Mesothelial cell of epicardium (in vitro differentiated cells): ENCODE measurements around the gene MAGI3. TPM values are rescaled to one million over a fixed set of nuclear protein-coding genes. Genes with fewer than 3 reads are reported as not detected.
A peak's percentile ranks its signal among the peaks of the same experiment; 100 is the strongest.

Experiments
- DNase-seq, 2 experiments: peaks; one replicate each; pipeline ENCODE4 v3.0.0; 2021; ENCODE audit warnings: low spot score in 2 of 2; ENCODE audit not compliant: unreplicated experiment in 2 of 2
- H3K27ac Mint-ChIP-seq: 2 replicates; pipeline ENCODE4 v1.8.0; 2021; ENCODE audit warnings: mixed read lengths
- H3K27me3 Mint-ChIP-seq: 2 replicates; pipeline ENCODE4 v1.8.0; 2021; ENCODE audit warnings: low read depth, mixed read lengths
- H3K36me3 Mint-ChIP-seq: 2 replicates; pipeline ENCODE4 v1.8.0; 2021; ENCODE audit warnings: mixed read lengths
- H3K4me1 Mint-ChIP-seq: 2 replicates; pipeline ENCODE4 v1.8.0; 2021; ENCODE audit warnings: mixed read lengths
- H3K4me3 Mint-ChIP-seq: 2 replicates; pipeline ENCODE4 v1.8.0; 2021; ENCODE audit warnings: mild to moderate bottlenecking, moderate library complexity, mixed read lengths
- H3K9me3 Mint-ChIP-seq: 2 replicates; pipeline ENCODE4 v1.8.0; 2021; ENCODE audit warnings: mixed read lengths
- CTCF ChIP-seq: fragments of 200-600 bp; sonication (generic); IDR thresholded peaks from one replicate; pipeline ENCODE4 v1.5.0; 2021; ENCODE audit warnings: antibody characterized with exemption; ENCODE audit not compliant: unreplicated experiment
- total RNA-seq: library from RNA; stranded (reverse); gene quantifications from 3 replicates; pipeline ENCODE4 v1.2.1, GENCODE V29; 2021

The MAGI3 gene
- total RNA-seq, 1 donor from 2014 or later, result 28.7 TPM

GRCh38 chr1:113515498-113515897, 125.2 kb downstream of the MAGI3 start:
- TF ChIP-seq CTCF, result no peak
- no peak overlapping the region for H3K27ac Mint-ChIP-seq
- H3K4me3 Mint-ChIP-seq, result no peak overlapping the region
- H3K9me3 Mint-ChIP-seq, result peaks cover 21% of the 10 kb centered on the region
- H3K4me1 Mint-ChIP-seq, result peaks cover 13% of the 10 kb centered on the region
- DNase-seq, result no peak
- H3K27me3 Mint-ChIP-seq, result no peaks in the 10 kb centered on the region
- H3K36me3 Mint-ChIP-seq, result peaks cover 5% of the 10 kb centered on the region

GRCh38 chr1:113517346-113517745, 127.0 kb downstream of the MAGI3 start:
- no peak for TF ChIP-seq CTCF
- peaks cover 2% of the 10 kb centered on the region for H3K36me3 Mint-ChIP-seq
- H3K27ac Mint-ChIP-seq, result no peak overlapping the region
- DNase-seq, result no peak
- H3K27me3 Mint-ChIP-seq, result no peaks in the 10 kb centered on the region
- H3K9me3 Mint-ChIP-seq, result peaks cover 8% of the 10 kb centered on the region
- H3K4me3 Mint-ChIP-seq, result no peak overlapping the region
- peaks cover 13% of the 10 kb centered on the region for H3K4me1 Mint-ChIP-seq

- Mint-ChIP-seq H3K4me3 (no peak overlapping the region), H3K27ac (peak overlapping the region; percentile 5), H3K36me3 (peaks cover 7% of the 10 kb centered on the region), H3K9me3 (peaks cover 12% of the 10 kb centered on the region), H3K27me3 (no peaks in the 10 kb centered on the region), H3K4me1 (peaks cover 13% of the 10 kb centered on the region)
- no peak for TF ChIP-seq CTCF
- no peak for DNase-seq
Measured at GRCh38 chr1:113517983-113518382, 127.7 kb downstream of the MAGI3 start.

GRCh38 chr1:113519556-113519955, 129.2 kb downstream of the MAGI3 start:
- H3K27me3 Mint-ChIP-seq, result no peaks in the 10 kb centered on the region
- peaks cover 13% of the 10 kb centered on the region for H3K36me3 Mint-ChIP-seq
- H3K4me1 Mint-ChIP-seq, result peaks cover 13% of the 10 kb centered on the region
- TF ChIP-seq CTCF, result no peak
- H3K9me3 Mint-ChIP-seq, result peaks cover 18% of the 10 kb centered on the region
- H3K27ac Mint-ChIP-seq, result peak overlapping the region; percentile 27
- no peak overlapping the region for H3K4me3 Mint-ChIP-seq
- DNase-seq, result no peak

- Mint-ChIP-seq H3K27me3 (no peaks in the 10 kb centered on the region), H3K27ac (peak overlapping the region; percentile 43), H3K4me1 (peaks cover 16% of the 10 kb centered on the region), H3K9me3 (peaks cover 29% of the 10 kb centered on the region), H3K4me3 (no peak overlapping the region), H3K36me3 (peaks cover 13% of the 10 kb centered on the region)
- TF ChIP-seq CTCF, result no peak
- DNase-seq, result no peak
Measured at GRCh38 chr1:113530021-113530420, 139.7 kb downstream of the MAGI3 start.

GRCh38 chr1:113531321-113531720, 141.0 kb downstream of the MAGI3 start:
- TF ChIP-seq CTCF, result no peak
- peaks cover 8% of the 10 kb centered on the region for H3K36me3 Mint-ChIP-seq
- peaks cover 25% of the 10 kb centered on the region for H3K4me1 Mint-ChIP-seq
- H3K4me3 Mint-ChIP-seq, result no peak overlapping the region
- H3K27ac Mint-ChIP-seq, result no peak overlapping the region
- DNase-seq, result no peak
- H3K27me3 Mint-ChIP-seq, result no peaks in the 10 kb centered on the region
- H3K9me3 Mint-ChIP-seq, result peaks cover 22% of the 10 kb centered on the region
